Thyroid gland (tissue), 4 donors: ENCODE data around the gene SLC19A1.

ENCODE experiments used
- POLR2A ChIP-seq, 2 donors: fragments of 450-650 bp; IDR thresholded peaks; one replicate each; pipeline ENCODE4 v1.6.1; 2017; ENCODE audit warnings: antibody characterized with exemption in 2 of 2, mild to moderate bottlenecking in 2 of 2, moderate library complexity in 1 of 2
- TF ChIP-seq, protein P1 (sequence below), 6 experiments: fragments of 200-600 bp in 3 of 6; fragments of 450-650 bp in 3 of 6; sonication (generic) in 3 of 6; IDR thresholded peaks; one replicate each; pipeline ENCODE4 v1.5.1; 2016 to 2019; ENCODE audit warnings: antibody characterized with exemption in 6 of 6, mild to moderate bottlenecking in 2 of 6, inconsistent platforms in 1 of 6, moderate library complexity in 1 of 6

DNA sequence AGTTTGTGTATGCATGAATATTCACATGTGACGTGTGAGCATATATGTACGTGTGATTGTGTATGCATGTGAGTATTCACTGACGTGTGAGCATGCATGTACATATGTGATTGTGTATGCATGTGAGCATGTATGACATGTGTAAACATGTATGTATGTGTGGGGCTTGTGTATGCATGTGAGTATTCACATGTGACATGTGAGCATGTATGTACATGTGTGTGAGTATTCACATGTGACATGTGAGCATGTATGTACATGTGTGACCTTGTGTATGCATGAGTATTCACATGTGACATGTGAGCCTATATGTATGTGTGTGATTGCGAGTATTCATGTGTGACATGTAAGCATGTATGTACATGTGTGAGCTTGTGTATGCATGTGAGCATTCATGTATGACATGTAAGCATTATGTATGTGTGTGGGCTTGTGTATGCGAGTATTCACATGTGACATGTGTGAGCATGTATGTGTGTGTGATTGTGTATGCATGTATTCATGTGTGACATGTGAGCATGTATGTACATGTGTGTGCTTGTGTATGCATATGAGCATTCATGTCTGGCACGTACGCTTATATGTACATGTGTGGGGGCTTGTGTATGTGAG, 89.4 kb downstream of the SLC19A1 start:
- no peak for TF ChIP-seq POLR2A (IDR thresholded peaks at IDR 0.05)
- TF ChIP-seq, protein P1, sequence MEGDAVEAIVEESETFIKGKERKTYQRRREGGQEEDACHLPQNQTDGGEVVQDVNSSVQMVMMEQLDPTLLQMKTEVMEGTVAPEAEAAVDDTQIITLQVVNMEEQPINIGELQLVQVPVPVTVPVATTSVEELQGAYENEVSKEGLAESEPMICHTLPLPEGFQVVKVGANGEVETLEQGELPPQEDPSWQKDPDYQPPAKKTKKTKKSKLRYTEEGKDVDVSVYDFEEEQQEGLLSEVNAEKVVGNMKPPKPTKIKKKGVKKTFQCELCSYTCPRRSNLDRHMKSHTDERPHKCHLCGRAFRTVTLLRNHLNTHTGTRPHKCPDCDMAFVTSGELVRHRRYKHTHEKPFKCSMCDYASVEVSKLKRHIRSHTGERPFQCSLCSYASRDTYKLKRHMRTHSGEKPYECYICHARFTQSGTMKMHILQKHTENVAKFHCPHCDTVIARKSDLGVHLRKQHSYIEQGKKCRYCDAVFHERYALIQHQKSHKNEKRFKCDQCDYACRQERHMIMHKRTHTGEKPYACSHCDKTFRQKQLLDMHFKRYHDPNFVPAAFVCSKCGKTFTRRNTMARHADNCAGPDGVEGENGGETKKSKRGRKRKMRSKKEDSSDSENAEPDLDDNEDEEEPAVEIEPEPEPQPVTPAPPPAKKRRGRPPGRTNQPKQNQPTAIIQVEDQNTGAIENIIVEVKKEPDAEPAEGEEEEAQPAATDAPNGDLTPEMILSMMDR (IDR thresholded peaks at IDR 0.05), result no peak
